K562 (cell line): Measurements from ENCODE around the gene NUPR1. TPM values are rescaled to one million over a fixed set of nuclear protein-coding genes. Genes with fewer than 3 reads are reported as not detected.

Experiments used
- ATAC-seq: fragments of 200-7000 bp; cut with Tn5 transposase; 3 replicates; pipeline ENCODE4 v1.9.1; 2020; ENCODE audit warnings: moderate library complexity
- BruUV-seq: library from RNA; stranded (reverse); fragments of 400-500 nt; replicated peaks from 2 replicates; lab custom pipeline; 2021; lab: Mats Ljungman, UMichigan
- CTCF ChIA-PET: fragments of 300-600 bp; formaldehyde crosslinking; extraction: SDS; loops from one replicate; lab custom pipeline; 2021; ENCODE audit warnings: low intra/inter-chr PET ratio; lab: Yijun Ruan, JAX
- POLR2A ChIA-PET: fragments of 300-600, 350-650 bp; sonication (Branson Sonifier 250); formaldehyde crosslinking; extraction: SDS; loops from one replicate; lab custom pipeline; 2021; ENCODE audit warnings: antibody characterized with exemption, inconsistent platforms; lab: Yijun Ruan, JAX
- DNase-seq, 4 experiments: peaks; one replicate each; pipeline versions ENCODE4 v3.0.0 to v3.0.0-alpha.2; 2011 to 2018; ENCODE audit warnings: low spot score in 3 of 4, mixed read lengths in 3 of 4; ENCODE audit errors: extremely low read depth in 1 of 4
- FAIRE-seq: peaks from 2 replicates; lab custom pipeline; 2011; peaks lifted over from hg19 to GRCh38; lab: Jason Lieb, UNC
- H2AFZ ChIP-seq: 2 replicates; pipeline ENCODE4 v1.6.0; 2011; ENCODE audit warnings: low read depth, low read length, control low read depth, inconsistent platforms
- H3K27ac ChIP-seq: fragments of 200-600 bp; 3 replicates; pipeline ENCODE4 v1.8.0; 2011; ENCODE audit warnings: low read depth, mild to moderate bottlenecking, control low read depth, inconsistent platforms, low read length, moderate library complexity, mixed read lengths; ENCODE audit errors: extremely low read depth
- H3K27me3 ChIP-seq, 2 experiments: fragments of 300-600 bp in 1 of 2; 2 replicates in 1 of 2; 3 replicates in 1 of 2; pipeline versions ENCODE4 v1.6.0 to v1.8.0; 2011; ENCODE audit warnings: inconsistent platforms in 2 of 2, low read length in 2 of 2, mild to moderate bottlenecking in 1 of 2, mixed read lengths in 1 of 2, moderate library complexity in 1 of 2; ENCODE audit not compliant: control insufficient read depth in 2 of 2, insufficient read depth in 2 of 2
- H3K36me3 ChIP-seq: fragments of 300-600 bp; 3 replicates; pipeline ENCODE4 v1.8.0; 2011; ENCODE audit warnings: mild to moderate bottlenecking, low read length, inconsistent platforms; ENCODE audit not compliant: control insufficient read depth, insufficient read depth
- H3K4me1 ChIP-seq, 2 experiments: fragments of 200-600 bp in 1 of 2; replicated peaks in 1 of 2; 2 replicates in 1 of 2; 3 replicates in 1 of 2; pipeline versions ENCODE4 v1.5.1 to v1.8.0; 2011; ENCODE audit warnings: inconsistent platforms in 2 of 2, low read length in 2 of 2, mild to moderate bottlenecking in 1 of 2, mixed read lengths in 1 of 2, moderate library complexity in 1 of 2; ENCODE audit not compliant: control insufficient read depth in 2 of 2, insufficient read depth in 2 of 2
- H3K4me2 ChIP-seq: 2 replicates; pipeline ENCODE4 v1.6.1; 2011; ENCODE audit warnings: low read length, control low read depth, inconsistent platforms, mixed read lengths; ENCODE audit not compliant: insufficient read depth
- H3K4me3 ChIP-seq: fragments of 200-600 bp; sonication (generic), shearing (Covaris generic); 2 replicates; pipeline ENCODE4 v1.5.1; 2016; ENCODE audit warnings: control low read depth, inconsistent platforms
- H3K79me2 ChIP-seq: fragments of 200-600 bp; 3 replicates; pipeline ENCODE4 v1.8.0; 2011; ENCODE audit warnings: low read length, inconsistent platforms; ENCODE audit not compliant: control insufficient read depth, insufficient read depth
- H3K9ac ChIP-seq, 2 experiments: 2 replicates each; pipeline versions ENCODE4 v1.6.0 to v1.6.1; 2011; ENCODE audit warnings: low read depth in 2 of 2, low read length in 2 of 2, control low read depth in 1 of 2, inconsistent platforms in 1 of 2, mild to moderate bottlenecking in 1 of 2, mixed read lengths in 1 of 2; ENCODE audit not compliant: insufficient read depth in 1 of 2
- H3K9me1 ChIP-seq: one replicate; pipeline ENCODE4 v1.6.0; 2011; ENCODE audit warnings: inconsistent platforms, mild to moderate bottlenecking, low read length, moderate library complexity; ENCODE audit not compliant: control insufficient read depth, insufficient read depth
- H3K9me3 ChIP-seq: replicated peaks from 2 replicates; pipeline ENCODE4 v1.5.1; 2011; ENCODE audit warnings: low read depth, low read length, inconsistent platforms; ENCODE audit not compliant: control insufficient read depth, insufficient read depth
- H4K20me1 ChIP-seq: replicated peaks from 2 replicates; pipeline ENCODE4 v1.6.1; 2011; ENCODE audit warnings: low read length, inconsistent platforms, mixed read lengths; ENCODE audit not compliant: control insufficient read depth, insufficient read depth
- CBX5 ChIP-seq: IDR thresholded peaks from 2 replicates; pipeline ENCODE4 v1.6.1; 2014; ENCODE audit warnings: low read depth, borderline replicate concordance
- FOXJ3 ChIP-seq: sonication (generic); formaldehyde crosslinking; IDR thresholded peaks from 2 replicates; pipeline ENCODE4 v1.4.0; 2020; ENCODE audit warnings: mild to moderate bottlenecking, missing genetic modification reagents
- JUN ChIP-seq, 2 experiments: sonication (generic) in 1 of 2; formaldehyde crosslinking in 1 of 2; IDR thresholded peaks; 2 replicates each; pipeline versions ENCODE4 v1.6.1 to v1.8.0; 2012 to 2022; ENCODE audit warnings: borderline replicate concordance in 2 of 2, mild to moderate bottlenecking in 2 of 2, improper control_type of control experiment in 1 of 2, low read depth in 1 of 2, low read length in 1 of 2, missing genetic modification reagents in 1 of 2
- NUFIP1 ChIP-seq: fragments of 450-650 bp; IDR thresholded peaks from 2 replicates; pipeline ENCODE4 v1.6.1; 2018; ENCODE audit not compliant: partially characterized antibody
- PHB ChIP-seq: fragments of 250-450 bp; sonication (Bioruptor Pico); IDR thresholded peaks from 2 replicates; pipeline ENCODE4 v1.5.0; 2021
- POLR2AphosphoS5 ChIP-seq: IDR thresholded peaks from 2 replicates; pipeline ENCODE4 v1.6.1; 2011; ENCODE audit warnings: mild to moderate bottlenecking, low read depth, low read length, moderate library complexity; ENCODE audit not compliant: control insufficient read depth, insufficient read depth
- TBP ChIP-seq: optimal IDR thresholded peaks from 2 replicates; pipeline ENCODE3; 2011; ENCODE audit warnings: low read depth, low read length, improper control_type of control experiment
- TOE1 ChIP-seq, 2 experiments: fragments of 450-650 bp in 1 of 2; sonication (generic) in 1 of 2; formaldehyde crosslinking in 1 of 2; IDR thresholded peaks; 2 replicates each; pipeline versions ENCODE4 v1.7.1 to v1.8.0; 2016 to 2022; ENCODE audit warnings: borderline replicate concordance in 2 of 2, mild to moderate bottlenecking in 2 of 2, antibody characterized with exemption in 1 of 2, inconsistent platforms in 1 of 2, low read depth in 1 of 2, missing genetic modification reagents in 1 of 2, moderate library complexity in 1 of 2
- WGBS: fragments of 100-300 bp; shearing (Covaris generic); methylation state at CpG from one replicate; pipeline ENCODE4 v1.1.6; 2016; ENCODE audit warnings: low coverage, mixed read lengths; ENCODE audit not compliant: insufficient coverage; ENCODE audit errors: missing lambda C conversion rate; 5-methylcytosine and 5-hydroxymethylcytosine counted together
- in situ Hi-C: fragments of 300-500 bp; cut with MboI; formaldehyde crosslinking; loops from 4 replicates; pipeline ENCODE4 v1.15.0; 2018; ENCODE audit warnings: inconsistent platforms, mixed read lengths
- intact Hi-C: fragments of 100-400 bp; cut with micrococcal nuclease; formaldehyde crosslinking; loops from 2 replicates; pipeline ENCODE4 v1.14.2; 2022
- polyA plus RNA-seq, 8 experiments: library from polyadenylated mRNA; depleted of rRNA in 4 of 8; stranded (reverse) in 5 of 8; unstranded in 3 of 8; fragments of >200 nt; fragmentation: Nextera tagmentation in 2 of 8; fragmentation: Illumina TruSeq in 1 of 8; extraction: Ambion mirVana in 2 of 8; extraction: Trizol in 1 of 8; gene quantifications; 2 replicates each; pipeline versions ENCODE4 v1.2.1 to v1.2.3, GENCODE V29; 2011 to 2014; ENCODE audit warnings: inconsistent platforms in 1 of 8, missing spikeins in 1 of 8
- total RNA-seq, 7 experiments: library from RNA; depleted of rRNA in 6 of 7; stranded (reverse); fragments of >200 nt in 6 of 7; fragmentation: Illumina TruSeq in 2 of 7; extraction: Trizol in 2 of 7; gene quantifications; 2 replicates each; pipeline versions ENCODE4 v1.2.1 to v1.2.3, GENCODE V29; 2011 to 2021; ENCODE audit warnings: low replicate concordance in 1 of 7
- TF ChIP-seq, protein P1 (sequence below): sonication (generic); formaldehyde crosslinking; IDR thresholded peaks from 2 replicates; pipeline ENCODE4 v1.8.0; 2022; ENCODE audit warnings: mild to moderate bottlenecking, missing genetic modification reagents, borderline replicate concordance
- TF ChIP-seq, protein P2 (sequence below): fragments of 450-650 bp; IDR thresholded peaks from 2 replicates; pipeline ENCODE4 v1.6.1; 2018; ENCODE audit not compliant: partially characterized antibody
- TF ChIP-seq, protein P3 (sequence below): IDR thresholded peaks from 2 replicates; pipeline ENCODE4 v1.6.1; 2012; ENCODE audit warnings: low read depth, low read length, improper control_type of control experiment, borderline replicate concordance

The NUPR1 gene
- total and polyA plus RNA-seq, 9 of the 15 experiments (the other 6 are each of a cell fraction or from before 2014, with no cell fraction given) = 0.07 to 1.5 (median 0.27) TPM

DNA sequence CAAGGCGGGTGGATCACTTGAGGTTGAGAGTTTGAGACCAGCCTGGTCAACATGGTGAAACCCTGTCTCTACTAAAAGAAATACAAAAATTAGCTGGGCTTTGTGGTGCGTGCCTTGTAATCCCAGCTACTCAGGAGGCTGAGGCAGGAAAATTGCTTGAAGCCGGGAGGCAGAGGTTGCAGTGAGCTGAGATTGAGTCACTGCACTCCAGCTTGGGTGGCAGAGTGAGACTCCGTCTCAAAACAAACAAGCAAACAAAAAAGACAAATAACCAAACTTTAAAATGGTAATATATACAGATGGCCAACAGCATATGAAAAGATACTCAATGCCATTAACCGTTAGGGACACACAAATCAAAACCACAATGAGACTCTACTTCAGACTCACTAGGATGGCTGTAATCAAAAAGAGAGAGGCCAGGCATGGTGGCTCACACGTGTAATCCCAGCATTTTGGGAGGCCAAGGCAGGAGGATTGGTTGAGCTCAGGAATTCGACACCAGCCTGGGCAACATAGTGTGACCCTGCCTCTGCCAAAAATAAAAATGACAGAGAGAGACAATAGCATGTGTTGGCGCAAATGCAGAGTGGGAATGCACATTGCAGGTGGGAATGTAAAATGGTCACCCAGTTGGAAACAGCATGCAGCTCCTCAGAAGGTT is 36.8 kb upstream of the NUPR1 start (continued):
- no peak for TF ChIP-seq NUFIP1
- no peak for TF ChIP-seq TOE1 (IDR thresholded peaks at IDR 0.05; ENCODE audit: borderline replicate concordance)
- no peak for TF ChIP-seq TOE1 (CRISPR knock-in tag; IDR thresholded peaks at IDR 0.05; ENCODE audit: borderline replicate concordance, low read depth)

DNA sequence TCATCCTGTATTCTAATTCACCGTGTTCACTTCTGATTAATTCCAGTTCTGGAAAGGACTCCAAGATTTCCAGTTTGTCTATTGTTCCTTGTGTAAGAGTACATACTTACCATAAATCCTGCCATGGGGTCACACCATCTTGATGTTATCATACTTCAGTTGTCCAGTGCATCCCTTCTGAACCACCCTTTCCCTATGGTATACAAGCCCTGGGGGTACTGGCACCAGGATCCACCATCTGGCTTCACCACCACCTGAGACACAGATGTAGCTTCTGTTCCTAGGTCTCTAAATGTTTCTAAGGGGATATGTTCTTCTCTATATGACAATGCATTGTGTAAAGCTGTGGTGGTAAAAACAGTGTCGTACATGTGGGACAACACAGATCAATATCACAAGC is 36.2 kb upstream of the NUPR1 start:
- Histone ChIP-seq H2AFZ (no peak overlapping the region), H3K4me2 (no peak overlapping the region), H3K9me3 (no peaks in the 10 kb centered on the region), H3K36me3 (no peaks in the 10 kb centered on the region), H3K4me3 (no peak overlapping the region), H3K27ac (no peak overlapping the region), H3K27me3 (no peaks in the 10 kb centered on the region), H3K4me1 (0 out of 5 replicates have a peak, but pooled peaks cover 0 to 3% of the 10 kb centered on the region in 2 experiments), H3K9me1 (no peaks in the 10 kb centered on the region), H3K9ac (no peak overlapping the region), H4K20me1 (no peaks in the 10 kb centered on the region; the same call in 1 of the 2 replicates), H3K79me2 (no peaks in the 10 kb centered on the region; the same call in 2 of the 3 replicates)
- ChIA-PET CTCF (no interaction called here), POLR2A (interaction anchor here (0.5 to 0.6 kb wide), 2 partner anchors 23 to 64 kb away, joined by 3 read pairs; no protein-coding TSS in a partner anchor)
- intact Hi-C loops (no loop called here), in situ Hi-C loops (no loop called here)
- 63% methylated on average over 2 of the region's 2 CpGs for WGBS
- FAIRE-seq = no peak
- TF ChIP-seq FOXJ3 (no peak), TBP (no peak), JUN (IDR thresholded peaks at IDR 0.05; ENCODE audit: borderline replicate concordance, low read depth, low read length) (no peak), JUN (CRISPR knock-in tag; IDR thresholded peaks at IDR 0.05; ENCODE audit: borderline replicate concordance) (no peak), PHB (CRISPR knock-in tag) (no peak), CBX5 (no peak), POLR2AphosphoS5 (no peak)
- TF ChIP-seq, protein P1, sequence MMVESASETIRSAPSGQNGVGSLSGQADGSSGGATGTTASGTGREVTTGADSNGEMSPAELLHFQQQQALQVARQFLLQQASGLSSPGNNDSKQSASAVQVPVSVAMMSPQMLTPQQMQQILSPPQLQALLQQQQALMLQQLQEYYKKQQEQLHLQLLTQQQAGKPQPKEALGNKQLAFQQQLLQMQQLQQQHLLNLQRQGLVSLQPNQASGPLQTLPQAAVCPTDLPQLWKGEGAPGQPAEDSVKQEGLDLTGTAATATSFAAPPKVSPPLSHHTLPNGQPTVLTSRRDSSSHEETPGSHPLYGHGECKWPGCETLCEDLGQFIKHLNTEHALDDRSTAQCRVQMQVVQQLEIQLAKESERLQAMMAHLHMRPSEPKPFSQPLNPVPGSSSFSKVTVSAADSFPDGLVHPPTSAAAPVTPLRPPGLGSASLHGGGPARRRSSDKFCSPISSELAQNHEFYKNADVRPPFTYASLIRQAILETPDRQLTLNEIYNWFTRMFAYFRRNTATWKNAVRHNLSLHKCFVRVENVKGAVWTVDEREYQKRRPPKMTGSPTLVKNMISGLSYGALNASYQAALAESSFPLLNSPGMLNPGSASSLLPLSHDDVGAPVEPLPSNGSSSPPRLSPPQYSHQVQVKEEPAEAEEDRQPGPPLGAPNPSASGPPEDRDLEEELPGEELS = no peak
- TF ChIP-seq, protein P2, sequence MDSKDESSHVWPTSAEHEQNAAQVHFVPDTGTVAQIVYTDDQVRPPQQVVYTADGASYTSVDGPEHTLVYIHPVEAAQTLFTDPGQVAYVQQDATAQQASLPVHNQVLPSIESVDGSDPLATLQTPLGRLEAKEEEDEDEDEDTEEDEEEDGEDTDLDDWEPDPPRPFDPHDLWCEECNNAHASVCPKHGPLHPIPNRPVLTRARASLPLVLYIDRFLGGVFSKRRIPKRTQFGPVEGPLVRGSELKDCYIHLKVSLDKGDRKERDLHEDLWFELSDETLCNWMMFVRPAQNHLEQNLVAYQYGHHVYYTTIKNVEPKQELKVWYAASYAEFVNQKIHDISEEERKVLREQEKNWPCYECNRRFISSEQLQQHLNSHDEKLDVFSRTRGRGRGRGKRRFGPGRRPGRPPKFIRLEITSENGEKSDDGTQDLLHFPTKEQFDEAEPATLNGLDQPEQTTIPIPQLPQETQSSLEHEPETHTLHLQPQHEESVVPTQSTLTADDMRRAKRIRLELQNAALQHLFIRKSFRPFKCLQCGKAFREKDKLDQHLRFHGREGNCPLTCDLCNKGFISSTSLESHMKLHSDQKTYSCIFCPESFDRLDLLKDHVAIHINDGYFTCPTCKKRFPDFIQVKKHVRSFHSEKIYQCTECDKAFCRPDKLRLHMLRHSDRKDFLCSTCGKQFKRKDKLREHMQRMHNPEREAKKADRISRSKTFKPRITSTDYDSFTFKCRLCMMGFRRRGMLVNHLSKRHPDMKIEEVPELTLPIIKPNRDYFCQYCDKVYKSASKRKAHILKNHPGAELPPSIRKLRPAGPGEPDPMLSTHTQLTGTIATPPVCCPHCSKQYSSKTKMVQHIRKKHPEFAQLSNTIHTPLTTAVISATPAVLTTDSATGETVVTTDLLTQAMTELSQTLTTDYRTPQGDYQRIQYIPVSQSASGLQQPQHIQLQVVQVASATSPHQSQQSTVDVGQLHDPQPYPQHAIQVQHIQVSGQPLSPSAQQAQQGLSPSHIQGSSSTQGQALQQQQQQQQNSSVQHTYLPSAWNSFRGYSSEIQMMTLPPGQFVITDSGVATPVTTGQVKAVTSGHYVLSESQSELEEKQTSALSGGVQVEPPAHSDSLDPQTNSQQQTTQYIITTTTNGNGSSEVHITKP = no peak
- TF ChIP-seq, protein P3, sequence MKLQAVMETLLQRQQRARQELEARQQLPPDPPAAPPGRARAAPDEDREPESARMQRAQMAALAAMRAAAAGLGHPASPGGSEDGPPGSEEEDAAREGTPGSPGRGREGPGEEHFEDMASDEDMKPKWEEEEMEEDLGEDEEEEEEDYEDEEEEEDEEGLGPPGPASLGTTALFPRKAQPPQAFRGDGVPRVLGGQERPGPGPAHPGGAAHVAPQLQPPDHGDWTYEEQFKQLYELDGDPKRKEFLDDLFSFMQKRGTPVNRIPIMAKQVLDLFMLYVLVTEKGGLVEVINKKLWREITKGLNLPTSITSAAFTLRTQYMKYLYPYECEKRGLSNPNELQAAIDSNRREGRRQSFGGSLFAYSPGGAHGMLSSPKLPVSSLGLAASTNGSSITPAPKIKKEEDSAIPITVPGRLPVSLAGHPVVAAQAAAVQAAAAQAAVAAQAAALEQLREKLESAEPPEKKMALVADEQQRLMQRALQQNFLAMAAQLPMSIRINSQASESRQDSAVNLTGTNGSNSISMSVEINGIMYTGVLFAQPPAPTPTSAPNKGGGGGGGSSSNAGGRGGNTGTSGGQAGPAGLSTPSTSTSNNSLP = no peak
- ATAC-seq = no peak
- DNase-seq = no peak
- BruUV-seq = no TSS peak
